ENCODE measurements around the gene HIVEP3.

Gene HIVEP3

GRCh38 chr1:41656825-41657500 is 261.8 kb downstream of the HIVEP3 start:
- Histone ChIP-seq H3K4me1 (no peaks in the 10 kb centered on the region), H3K27ac (no peak overlapping the region), H3K79me2 (no peaks in the 10 kb centered on the region), H3K9me3 (ENCODE audit: control insufficient read depth, low read length) (no peaks in the 10 kb centered on the region), H2AFZ (no peak overlapping the region), H3K4me2 (ENCODE audit: low read length) (no peak overlapping the region), H3K36me3 (ENCODE audit: control insufficient read depth, insufficient read depth, low read length) (no peaks in the 10 kb centered on the region), H3K9ac (no peak overlapping the region), H3K4me3 (ENCODE audit: low read depth, low read length) (no peak overlapping the region), H3K27me3 (ENCODE audit: control insufficient read depth, insufficient read depth, low read length) (peaks cover 3% of the 10 kb centered on the region)
- no peak for TF ChIP-seq CTCF (IDR thresholded peaks at IDR 0.05)

- Histone ChIP-seq H2AFZ (no peak overlapping the region), H3K4me3 (ENCODE audit: low read depth, low read length) (no peak overlapping the region), H3K9me3 (ENCODE audit: control insufficient read depth, low read length) (no peaks in the 10 kb centered on the region), H3K27me3 (ENCODE audit: control insufficient read depth, insufficient read depth, low read length) (peaks cover 3% of the 10 kb centered on the region), H3K4me2 (ENCODE audit: low read length) (no peak overlapping the region), H3K27ac (no peak overlapping the region), H3K4me1 (no peaks in the 10 kb centered on the region), H3K79me2 (no peaks in the 10 kb centered on the region), H3K36me3 (ENCODE audit: control insufficient read depth, insufficient read depth, low read length) (no peaks in the 10 kb centered on the region), H3K9ac (no peak overlapping the region)
- TF ChIP-seq CTCF (IDR thresholded peaks at IDR 0.05), result no peak
Measured at GRCh38 chr1:41656068-41656467, 262.7 kb downstream of the HIVEP3 start.

- Histone ChIP-seq H3K79me2 (no peaks in the 10 kb centered on the region), H3K4me3 (ENCODE audit: low read depth, low read length) (no peak overlapping the region), H3K4me1 (no peaks in the 10 kb centered on the region), H3K27ac (no peak overlapping the region), H3K9ac (no peak overlapping the region), H3K27me3 (ENCODE audit: control insufficient read depth, insufficient read depth, low read length) (peaks cover 2% of the 10 kb centered on the region), H2AFZ (no peak overlapping the region), H3K36me3 (ENCODE audit: control insufficient read depth, insufficient read depth, low read length) (no peaks in the 10 kb centered on the region), H3K4me2 (ENCODE audit: low read length) (no peak overlapping the region), H3K9me3 (ENCODE audit: control insufficient read depth, low read length) (no peaks in the 10 kb centered on the region)
- TF ChIP-seq CTCF (IDR thresholded peaks at IDR 0.05), result no peak
Measured at GRCh38 chr1:41655632-41656031, 263.1 kb downstream of the HIVEP3 start.

- no peaks in the 10 kb centered on the region for H3K79me2 ChIP-seq
- TF ChIP-seq CTCF (IDR thresholded peaks at IDR 0.05), result no peak
- H3K4me3 ChIP-seq (ENCODE audit: low read depth, low read length), result no peak overlapping the region
- H2AFZ ChIP-seq, result no peak overlapping the region
- no peak overlapping the region for H3K9ac ChIP-seq
- H3K36me3 ChIP-seq (ENCODE audit: control insufficient read depth, insufficient read depth, low read length), result no peaks in the 10 kb centered on the region
- no peak overlapping the region for H3K27ac ChIP-seq
- no peaks in the 10 kb centered on the region for H3K27me3 ChIP-seq (ENCODE audit: control insufficient read depth, insufficient read depth, low read length)
- no peaks in the 10 kb centered on the region for H3K4me1 ChIP-seq
- no peaks in the 10 kb centered on the region for H3K9me3 ChIP-seq (ENCODE audit: control insufficient read depth, low read length)
- no peak overlapping the region for H3K4me2 ChIP-seq (ENCODE audit: low read length)
Measured at GRCh38 chr1:41653574-41653973, 265.1 kb downstream of the HIVEP3 start.

Data from parathyroid adenoma (tissue), 2 donors.